HG02571 (cell line): ENCODE results near the gene SNAPC4.

Source experiments
- ATAC-seq: cut with Tn5 transposase; IDR thresholded peaks from one replicate; pipeline ENCODE4 v1.9.1; 2021; ENCODE audit warnings: mild to moderate bottlenecking, moderate library complexity; ENCODE audit not compliant: unreplicated experiment

The SNAPC4 gene

DNA sequence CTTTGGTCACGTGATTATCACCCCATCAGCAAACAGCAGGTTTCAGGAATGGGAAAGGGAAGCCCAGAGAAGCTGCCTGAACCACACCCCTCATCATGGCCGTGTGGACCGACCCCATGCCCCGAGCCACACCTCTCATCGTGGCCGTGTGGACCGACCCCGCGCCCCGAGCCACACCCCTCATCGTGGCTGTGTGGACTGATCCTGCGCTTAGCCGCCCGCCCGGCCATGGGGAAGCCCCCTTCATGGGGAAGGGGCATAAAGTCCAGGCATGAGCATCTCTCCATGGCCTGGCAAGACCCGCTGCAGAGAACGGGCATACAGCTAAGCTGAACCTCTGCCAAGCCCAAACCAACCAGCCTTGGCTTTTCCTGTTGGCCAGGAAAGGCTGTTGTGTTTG, 6.4 kb downstream of the SNAPC4 start:
- no peak for ATAC-seq

DNA sequence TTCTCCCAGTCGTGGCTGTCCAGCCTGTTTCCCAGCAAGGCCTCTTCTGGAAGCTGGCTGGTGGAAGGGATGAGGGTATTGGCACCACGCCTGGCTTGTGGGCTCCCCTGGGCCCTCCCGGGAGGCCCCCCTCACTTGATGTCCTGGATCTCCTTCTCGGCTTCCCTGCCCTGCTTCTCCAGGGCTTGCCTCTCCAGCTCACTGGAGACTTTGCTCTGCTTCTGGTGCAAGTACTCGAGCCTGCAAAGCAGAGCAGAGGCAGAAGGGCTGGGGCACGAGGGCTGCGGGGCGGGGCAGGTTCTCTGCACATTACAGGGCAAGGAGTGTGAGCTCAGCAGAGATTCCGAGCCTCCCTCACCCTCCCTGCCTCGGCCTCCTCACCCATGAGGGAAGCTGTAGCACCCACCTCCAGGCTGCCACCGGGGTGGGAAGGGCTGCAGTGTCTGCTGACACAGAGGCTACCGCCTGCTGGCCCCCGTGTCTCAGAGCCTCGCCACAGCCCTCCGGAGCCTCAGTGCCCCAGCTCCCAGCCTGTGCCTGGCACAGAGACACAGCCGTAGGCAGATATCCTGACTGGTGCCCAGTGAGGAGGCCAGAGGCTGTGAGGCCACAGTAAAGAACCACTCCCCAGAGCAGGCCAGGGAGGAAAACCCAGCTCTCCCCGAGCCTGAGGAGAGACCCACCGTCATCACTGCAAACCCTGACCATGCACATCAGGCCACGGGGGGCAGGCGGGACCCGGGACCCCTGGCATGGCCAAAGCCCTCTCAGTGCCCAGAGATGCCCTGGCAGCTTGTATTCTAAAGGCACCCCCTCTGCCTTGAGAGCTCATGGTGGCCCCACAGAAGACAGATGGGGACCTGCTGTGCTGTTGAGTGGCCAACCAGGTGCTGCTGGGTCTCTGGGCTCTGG, 7.2 kb downstream of the SNAPC4 start:
- ATAC-seq: no peak

DNA sequence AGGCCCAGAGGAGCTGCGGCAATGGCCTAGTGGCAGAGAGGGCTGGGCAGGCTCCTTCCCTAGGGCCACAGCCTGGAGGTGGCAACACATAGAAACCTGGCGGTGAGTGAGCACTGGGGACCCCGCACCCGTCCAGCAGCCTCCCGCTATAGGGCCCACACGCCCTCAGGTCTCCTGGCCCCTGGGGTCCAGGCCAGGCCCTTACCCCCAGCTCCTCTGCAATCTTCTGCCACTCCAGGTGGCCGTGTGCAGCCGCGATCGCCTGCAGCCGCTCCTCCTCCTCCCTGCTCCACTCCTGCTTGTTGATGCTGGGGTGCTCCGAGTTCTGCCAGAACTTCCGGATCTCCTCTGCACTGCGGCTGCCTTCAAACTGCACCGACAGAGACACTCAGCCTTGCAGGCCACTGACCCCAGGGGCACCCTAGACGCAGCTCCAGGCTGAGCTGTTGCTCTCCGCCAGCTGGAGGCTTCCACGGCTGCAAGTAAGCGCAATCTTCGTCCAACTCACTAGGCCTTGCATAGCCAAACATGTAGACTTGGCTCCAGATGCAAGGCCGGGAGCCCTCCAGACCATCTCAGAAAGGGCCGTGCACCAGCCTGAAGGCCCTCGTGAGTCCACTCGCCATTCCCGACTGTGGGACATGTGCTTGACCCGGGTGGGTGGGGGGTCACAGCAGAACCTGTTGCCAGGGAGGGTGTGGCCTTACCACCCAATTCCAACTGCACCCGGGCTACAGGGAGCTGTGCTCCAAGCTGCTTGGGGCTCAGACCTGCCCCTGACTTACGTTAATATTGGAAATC, 8.0 kb downstream of the SNAPC4 start:
- ATAC-seq: no peak

DNA sequence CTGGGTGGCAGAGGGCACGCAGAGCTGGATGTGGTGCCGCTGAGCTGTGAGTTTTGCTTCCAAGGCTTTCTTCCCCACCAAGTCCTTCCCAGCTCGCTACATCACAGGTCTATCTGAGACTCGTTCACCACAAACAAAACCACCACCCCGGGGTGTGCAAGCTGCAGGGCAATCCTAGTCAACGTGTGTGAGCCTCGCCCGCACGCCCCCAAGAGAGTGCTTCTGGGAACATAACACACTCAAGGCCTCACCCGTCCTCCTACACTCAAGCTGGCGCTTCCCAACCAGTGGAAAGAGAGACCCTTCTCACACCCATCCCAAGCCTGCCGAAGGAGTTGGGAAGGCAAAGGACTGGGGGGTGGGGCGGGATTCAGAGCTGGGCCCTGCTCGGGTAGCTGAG, 10.6 kb downstream of the SNAPC4 start:
- no peak for ATAC-seq

DNA sequence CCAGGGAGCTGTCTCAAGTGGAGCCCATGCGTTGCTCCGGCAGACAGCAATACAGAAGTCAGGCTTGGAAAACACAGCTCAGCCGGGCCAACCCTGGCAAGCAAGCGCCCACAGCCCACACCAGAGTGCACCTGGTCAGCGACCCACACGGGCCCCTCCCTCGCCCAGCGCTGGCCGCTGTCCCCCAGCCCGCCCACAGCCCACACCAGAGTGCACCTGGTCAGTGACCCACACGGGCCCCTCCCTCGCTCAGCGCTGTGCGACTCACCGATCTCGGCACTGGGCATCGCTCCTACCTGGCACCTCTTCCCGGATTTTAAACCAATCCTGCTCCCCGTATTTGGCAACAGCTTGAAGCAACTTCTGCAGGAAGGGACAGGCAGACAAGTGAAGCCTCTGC, 12.8 kb downstream of the SNAPC4 start:
- no peak for ATAC-seq

DNA sequence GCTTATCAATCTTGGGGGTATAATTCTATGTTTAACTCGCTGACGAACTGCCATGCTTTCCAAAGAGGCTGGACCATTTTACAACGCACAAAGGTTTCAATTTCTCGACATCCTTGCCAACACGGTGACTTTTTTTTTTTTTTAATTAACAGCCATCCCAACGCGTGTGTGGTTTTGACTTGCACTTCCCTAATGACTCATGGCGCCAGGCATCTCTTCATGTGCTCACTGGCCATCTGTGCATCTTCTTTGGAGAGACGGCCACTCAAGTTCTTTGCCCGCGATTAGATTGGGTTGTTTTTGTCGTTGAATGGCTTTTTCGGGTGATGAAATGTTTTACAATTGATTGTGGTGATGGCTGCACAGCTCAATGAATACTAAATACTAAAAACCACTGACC, 14.0 kb downstream of the SNAPC4 start:
- no peak for ATAC-seq

DNA sequence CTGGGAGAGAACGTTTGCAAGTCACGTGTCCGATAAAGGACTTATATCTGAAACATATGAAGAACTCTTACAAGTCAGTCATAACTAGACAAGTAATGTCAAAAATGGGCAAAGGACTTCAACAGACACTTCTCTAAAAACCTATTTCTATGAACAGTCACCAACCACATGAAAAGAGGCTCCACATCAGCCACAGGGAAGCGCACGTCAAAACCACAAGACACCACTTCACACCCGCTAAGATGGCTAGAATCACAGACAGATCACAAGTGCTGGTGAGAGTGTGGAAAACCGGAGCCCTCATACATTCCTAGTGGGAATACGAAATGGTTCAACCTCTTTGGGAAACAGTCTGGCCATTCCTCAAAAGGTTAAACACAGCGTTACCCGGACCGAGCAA, 15.0 kb downstream of the SNAPC4 start:
- ATAC-seq: no peak

DNA sequence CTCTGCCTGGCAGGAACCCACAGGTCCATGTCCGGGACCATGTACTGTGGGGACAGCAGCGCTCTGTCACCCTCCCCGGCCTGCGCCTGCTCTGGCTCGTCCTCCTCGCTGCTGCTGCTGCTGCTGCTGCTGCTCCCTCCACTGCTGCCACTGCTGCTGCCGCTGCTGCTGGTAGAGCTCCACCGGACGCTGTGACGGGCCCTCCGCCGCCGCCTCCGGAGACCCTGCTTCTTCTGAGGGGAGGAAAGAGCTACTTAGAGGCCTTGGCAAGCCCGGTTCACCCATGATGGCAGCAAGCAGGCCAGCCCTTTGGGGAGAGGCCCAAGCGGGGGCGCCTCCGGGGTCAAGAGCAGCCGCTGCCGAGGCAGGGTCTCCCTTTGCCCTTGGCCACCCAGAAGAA, 16.5 kb downstream of the SNAPC4 start:
- ATAC-seq: no peak

DNA sequence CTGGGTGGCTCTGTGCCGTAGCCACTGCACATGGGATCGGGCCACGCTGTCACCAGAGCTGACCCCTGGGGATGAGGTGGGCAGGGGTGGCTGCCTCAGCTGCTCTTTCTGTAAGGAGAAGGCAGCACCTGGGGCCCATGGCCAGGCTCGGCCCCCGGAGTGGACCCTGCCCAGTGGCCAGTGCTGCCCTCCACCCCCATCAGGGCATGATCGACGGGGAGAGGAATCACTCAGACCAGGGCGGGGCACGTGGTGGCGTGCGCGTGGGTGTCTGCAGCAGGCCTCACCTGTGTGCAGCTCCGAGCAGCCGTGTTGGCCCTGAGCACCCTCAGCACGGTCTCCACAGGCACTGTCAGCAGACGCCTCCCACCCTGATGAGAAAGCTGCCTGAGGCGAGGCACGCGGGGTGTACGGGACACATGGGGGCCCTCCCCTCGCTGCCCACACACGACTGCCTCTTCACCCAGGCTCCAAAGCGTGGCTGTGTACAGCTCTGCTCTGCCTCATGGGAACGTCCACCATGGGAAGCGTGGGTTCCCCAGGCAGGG, 17.9 kb downstream of the SNAPC4 start:
- no peak for ATAC-seq

DNA sequence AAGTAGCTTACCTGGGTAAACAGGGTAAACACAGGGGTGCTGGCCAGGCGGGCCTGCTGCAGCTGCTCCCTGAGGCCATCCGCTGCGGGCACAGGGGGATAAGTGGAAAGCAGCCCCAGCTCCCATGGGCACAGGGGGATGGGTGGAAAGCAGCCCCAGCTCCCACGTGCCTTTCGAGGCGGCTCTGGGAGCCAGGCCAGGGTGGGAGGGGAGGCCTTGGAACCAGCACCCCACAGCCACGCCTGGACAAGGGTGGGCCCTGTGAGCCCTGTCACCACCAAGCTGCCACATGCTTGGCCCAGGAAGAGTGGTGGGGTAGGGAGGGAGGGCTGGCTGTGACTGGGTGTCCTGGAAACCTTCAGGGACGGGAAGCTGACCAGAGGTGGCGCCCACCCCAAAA, 18.7 kb downstream of the SNAPC4 start:
- ATAC-seq: no peak

DNA sequence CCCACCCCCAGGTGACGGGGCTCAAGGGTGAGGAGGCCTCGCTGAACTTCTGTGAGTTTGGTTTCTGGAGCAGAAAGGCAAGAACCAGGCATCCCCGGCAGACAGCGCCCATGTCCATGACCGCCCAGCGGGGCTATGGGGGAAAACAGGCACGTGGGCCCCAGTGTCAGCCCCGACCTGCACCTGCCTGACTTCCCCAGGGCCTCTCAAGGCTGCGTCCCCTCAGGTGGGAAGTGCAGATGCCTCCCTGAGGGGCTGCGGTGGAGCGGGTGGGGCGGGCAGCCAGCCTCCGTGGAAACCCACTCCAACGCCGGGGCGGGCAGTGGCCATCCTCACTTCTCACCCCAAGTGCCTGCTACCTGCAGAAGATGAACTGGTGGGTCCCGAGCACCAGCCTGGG, 19.6 kb downstream of the SNAPC4 start:
- no peak for ATAC-seq

DNA sequence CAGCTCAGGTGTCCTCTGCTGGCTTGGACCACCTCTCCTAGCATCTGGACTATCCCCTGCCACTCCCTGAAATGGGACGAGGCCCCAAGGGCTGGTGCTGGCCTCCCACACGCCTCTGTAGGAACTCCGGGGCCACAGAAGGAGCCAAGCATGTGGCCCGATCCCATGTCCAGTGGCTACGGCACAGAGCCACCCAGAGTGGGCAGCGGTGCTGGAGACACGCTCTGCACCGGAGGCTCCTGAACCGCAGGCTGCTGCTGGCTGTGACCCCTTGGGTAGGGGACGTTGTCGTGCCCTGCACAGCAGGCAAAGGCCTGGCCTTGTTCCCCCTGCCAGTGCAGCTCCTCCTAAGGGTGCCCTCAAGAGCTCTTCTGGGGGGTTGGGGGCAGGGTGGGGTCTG, 20.1 kb downstream of the SNAPC4 start:
- no peak for ATAC-seq

DNA sequence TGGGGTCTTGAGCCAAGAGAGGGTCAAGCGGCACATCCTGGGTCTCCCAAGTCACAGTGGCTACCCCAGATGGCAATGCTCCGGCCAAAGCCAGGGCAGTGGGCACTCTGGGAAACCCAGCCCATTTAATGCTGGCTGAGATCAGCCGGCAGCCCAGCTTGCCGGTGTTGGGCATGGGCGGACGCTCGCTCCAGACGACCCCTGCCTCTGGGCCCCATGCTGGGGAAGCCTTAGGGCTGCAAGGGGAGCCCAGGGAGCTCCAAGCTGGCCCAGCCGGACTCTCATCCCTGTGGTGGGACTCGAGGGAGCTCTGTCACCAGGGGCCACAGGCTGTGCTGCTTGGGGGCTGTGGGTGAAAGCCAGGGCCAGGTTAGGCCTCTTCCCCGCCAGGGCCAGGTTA, 20.6 kb downstream of the SNAPC4 start:
- no peak for ATAC-seq

DNA sequence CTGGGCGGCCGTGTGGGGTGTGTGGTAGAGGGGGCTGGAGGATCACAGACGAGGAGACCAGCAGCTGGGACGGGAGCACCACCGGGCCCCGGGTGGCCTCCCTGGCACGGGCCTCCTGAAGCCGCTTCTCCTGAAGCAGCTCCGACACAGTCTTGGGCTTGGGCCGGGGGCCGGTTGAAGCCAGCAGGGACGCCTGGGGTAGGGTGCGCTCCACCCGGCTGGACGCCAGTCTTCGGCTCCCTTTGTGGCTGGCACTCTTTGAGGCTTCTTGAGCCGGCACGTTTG, 21.0 kb downstream of the SNAPC4 start:
- ATAC-seq: no peak

DNA sequence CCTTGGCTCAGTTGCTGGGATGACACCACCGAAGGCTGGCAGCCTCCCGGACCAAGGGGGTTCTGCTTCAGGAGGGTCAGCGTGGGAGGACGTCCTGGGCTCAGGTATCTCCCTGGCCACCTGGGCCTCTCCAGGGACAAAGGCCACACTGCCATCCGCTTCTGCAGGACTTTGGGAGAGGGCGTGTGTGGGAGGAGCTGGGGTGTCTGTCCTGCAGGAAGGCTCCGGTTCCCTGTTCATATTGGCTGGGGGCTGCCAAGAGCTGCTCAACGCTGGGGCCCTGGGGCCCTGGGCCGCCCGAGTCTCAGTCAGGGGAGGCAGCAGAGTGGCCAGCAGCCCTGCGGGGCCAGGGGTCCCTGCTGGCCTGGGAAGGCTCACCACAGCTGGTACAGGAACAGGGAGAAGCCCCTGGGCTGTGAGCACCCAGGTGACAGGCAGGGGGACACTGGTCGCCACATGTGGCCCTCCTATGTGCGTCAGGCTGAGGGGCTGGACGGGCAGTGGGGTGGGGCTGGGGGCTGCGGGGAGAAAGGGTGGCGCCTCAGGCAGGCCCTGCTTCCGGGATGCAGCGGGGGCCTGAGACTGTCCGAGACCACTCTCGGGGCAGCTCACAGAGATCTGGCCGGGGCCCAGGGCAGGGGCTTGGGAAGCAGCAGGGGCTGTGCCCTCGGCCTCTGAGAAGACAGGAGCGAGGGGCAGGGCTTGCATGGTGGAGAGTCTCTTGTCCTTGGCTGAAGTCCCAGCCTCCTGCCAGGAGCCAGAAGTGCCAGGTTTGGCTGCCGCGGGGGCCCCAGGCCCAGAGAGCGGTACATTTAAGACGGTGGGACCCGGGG, 21.6 kb downstream of the SNAPC4 start:
- no peak for ATAC-seq

DNA sequence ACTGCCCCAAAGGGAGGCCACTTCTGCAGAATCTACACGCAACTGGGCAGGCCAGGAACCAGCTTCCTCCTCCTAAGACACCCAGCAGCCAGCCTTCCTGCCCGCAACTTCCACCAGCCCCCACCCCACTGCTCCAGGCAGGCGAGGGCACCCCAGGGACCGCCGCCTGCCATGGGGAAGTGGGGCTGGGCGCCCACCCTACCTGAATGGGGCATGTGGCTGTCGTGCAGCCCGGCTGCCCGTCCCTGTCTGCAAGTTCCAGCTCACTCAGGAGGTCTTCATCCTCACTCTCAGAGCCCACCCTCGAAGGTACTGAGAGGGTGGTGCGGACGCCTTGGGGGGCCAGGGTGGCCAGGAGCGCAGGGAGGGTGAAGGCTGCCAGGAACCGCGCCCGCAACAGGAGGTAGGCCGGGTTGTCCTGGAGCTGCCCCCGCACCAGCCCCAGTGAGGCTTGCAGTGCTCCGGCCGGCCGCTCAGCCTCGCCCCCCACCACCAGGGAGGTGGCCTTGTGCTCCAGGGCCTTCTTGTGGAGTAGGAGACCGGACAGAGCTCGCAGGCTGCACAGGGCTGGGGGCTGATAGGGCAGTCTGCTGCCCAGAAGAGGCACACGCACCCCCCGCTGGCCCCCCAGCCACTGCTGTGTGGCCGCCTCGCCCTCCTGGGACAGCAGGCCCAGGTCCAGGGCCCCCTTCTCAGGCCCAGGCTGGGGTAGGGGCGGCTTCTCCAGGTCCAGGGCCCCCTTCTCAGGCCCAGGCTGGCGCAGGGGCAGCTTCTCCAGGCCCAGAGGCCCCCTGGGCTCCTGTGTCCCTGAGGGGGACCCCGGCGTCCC, 22.4 kb downstream of the SNAPC4 start:
- ATAC-seq: no peak

DNA sequence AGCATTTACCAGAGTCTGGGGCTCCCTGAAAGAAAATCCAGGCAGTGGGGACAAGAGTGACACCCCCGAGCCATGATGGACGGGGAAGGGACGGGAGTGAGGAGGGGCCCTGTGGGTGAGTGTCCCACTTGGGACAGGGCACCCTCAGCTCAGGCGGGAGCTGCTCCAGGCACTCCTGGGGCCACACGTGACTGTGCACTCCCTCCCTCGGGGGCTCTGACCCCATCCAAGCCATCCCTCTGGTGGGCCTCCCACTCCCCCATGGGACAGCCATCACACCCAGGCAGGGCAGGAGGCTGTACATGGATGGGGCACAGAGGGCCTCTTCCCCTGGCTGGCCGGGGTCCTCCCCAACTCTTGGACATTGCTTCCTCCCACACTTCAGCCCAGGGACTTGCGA, 23.5 kb downstream of the SNAPC4 start:
- ATAC-seq: no peak

DNA sequence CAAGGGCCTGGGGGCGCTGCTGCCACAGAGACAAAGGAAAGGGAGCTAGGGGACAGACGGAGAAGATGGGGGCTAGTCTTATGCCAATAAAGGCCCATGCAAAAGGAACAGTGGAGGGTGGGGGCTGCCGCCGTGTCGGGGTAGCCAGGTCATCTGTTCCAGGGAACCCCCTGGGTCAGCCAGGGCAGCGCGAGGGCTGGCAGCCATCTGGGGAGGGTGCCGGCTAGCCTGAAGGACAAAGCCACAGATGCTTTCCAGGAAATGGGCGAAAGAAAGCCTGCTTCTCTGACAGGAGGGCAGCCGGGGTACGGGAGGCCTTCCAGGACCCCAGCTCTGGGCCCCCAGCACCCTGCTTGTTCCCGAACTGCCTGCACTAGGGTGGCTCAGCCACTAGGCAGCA, 24.9 kb downstream of the SNAPC4 start:
- no peak for ATAC-seq

DNA sequence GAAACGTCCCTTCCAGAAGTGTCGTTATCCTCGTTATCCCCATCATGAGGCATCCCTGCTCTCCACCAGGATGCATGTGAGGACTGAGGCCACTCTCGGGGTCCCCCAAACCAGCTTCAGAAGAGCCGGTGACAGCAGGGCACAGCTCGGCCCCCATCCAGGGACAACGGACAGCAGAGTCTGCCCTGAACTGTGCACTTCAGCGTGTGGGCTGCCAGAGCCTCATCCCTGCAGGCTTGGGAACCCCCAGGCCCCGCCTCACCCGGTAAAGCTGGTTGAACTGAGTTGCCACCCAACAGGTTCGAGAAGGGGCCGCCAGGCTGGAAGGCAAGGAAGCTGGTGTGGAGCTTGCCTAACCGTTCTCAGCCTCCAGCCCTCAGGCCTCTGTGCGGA, 25.8 kb downstream of the SNAPC4 start:
- ATAC-seq: no peak
